GM12873 (cell line): Measurements from ENCODE around the gene CREB5.

ENCODE experiments used
- CTCF ChIP-seq: IDR thresholded peaks from 2 replicates; pipeline ENCODE4 v1.5.1; 2012; ENCODE audit warnings: low read depth, mild to moderate bottlenecking, moderate library complexity, low read length, control low read depth; ENCODE audit not compliant: insufficient read depth; ENCODE audit errors: missing control alignments

The CREB5 gene

GRCh38 chr7:28709748-28710147 is 297.4 kb downstream of the CREB5 start:
- TF ChIP-seq CTCF, result no peak

- no peak for TF ChIP-seq CTCF
Measured at GRCh38 chr7:28711114-28711513, 298.8 kb downstream of the CREB5 start.

- TF ChIP-seq CTCF, result no peak
Measured at GRCh38 chr7:28714459-28715120, 302.3 kb downstream of the CREB5 start.

- no peak for TF ChIP-seq CTCF
Measured at GRCh38 chr7:28717445-28718054, 305.2 kb downstream of the CREB5 start.

- TF ChIP-seq CTCF, result no peak
Measured at GRCh38 chr7:28718055-28718481, 305.8 kb downstream of the CREB5 start.

- no peak for TF ChIP-seq CTCF
Measured at GRCh38 chr7:28718545-28718944, 306.2 kb downstream of the CREB5 start.

GRCh38 chr7:28722684-28723083 is 310.4 kb downstream of the CREB5 start:
- TF ChIP-seq CTCF, result no peak
